ENCODE data around the gene HPDL.
"Not testable (repeated sequence)": the region's sequence is repeated elsewhere in the genome, so short reads cannot be mapped to it uniquely, and the experiment has no call there.

GRCh38 chr1:45291002-45291401 lies 35.7 kb upstream of the HPDL start:
- TF ChIP-seq, protein P1, sequence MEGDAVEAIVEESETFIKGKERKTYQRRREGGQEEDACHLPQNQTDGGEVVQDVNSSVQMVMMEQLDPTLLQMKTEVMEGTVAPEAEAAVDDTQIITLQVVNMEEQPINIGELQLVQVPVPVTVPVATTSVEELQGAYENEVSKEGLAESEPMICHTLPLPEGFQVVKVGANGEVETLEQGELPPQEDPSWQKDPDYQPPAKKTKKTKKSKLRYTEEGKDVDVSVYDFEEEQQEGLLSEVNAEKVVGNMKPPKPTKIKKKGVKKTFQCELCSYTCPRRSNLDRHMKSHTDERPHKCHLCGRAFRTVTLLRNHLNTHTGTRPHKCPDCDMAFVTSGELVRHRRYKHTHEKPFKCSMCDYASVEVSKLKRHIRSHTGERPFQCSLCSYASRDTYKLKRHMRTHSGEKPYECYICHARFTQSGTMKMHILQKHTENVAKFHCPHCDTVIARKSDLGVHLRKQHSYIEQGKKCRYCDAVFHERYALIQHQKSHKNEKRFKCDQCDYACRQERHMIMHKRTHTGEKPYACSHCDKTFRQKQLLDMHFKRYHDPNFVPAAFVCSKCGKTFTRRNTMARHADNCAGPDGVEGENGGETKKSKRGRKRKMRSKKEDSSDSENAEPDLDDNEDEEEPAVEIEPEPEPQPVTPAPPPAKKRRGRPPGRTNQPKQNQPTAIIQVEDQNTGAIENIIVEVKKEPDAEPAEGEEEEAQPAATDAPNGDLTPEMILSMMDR (IDR thresholded peaks at IDR 0.05 in 4 of 5, conservative IDR thresholded peaks at IDR 0.05 in 1 of 5) = not testable (repeated sequence)
- TF ChIP-seq POLR2A (IDR thresholded peaks at IDR 0.05) = not testable (repeated sequence)
